Calu3 (cell line): ENCODE measurements around the gene TGFBR3. TPM values are rescaled to one million over a fixed set of nuclear protein-coding genes. Genes with fewer than 3 reads are reported as not detected.

Experiments used
- BruUV-seq: library from RNA; stranded (reverse); fragments of 400-500 nt; replicated peaks from 2 replicates; lab custom pipeline; 2021; lab: Mats Ljungman, UMichigan
- CTCF ChIA-PET: fragments of 300-600 bp; sonication (Branson Sonifier 250); formaldehyde crosslinking; loops from one replicate; lab custom pipeline; 2022; ENCODE audit warnings: antibody characterized with exemption; lab: Charles Lee
- DNase-seq: peaks from one replicate; pipeline ENCODE4 v3.0.0; 2022
- H3K27ac Mint-ChIP-seq: one replicate; pipeline ENCODE4 v1.8.0; 2022; ENCODE audit warnings: mixed read lengths; ENCODE audit not compliant: unreplicated experiment
- H3K27me3 Mint-ChIP-seq: one replicate; pipeline ENCODE4 v1.8.0; 2022; ENCODE audit warnings: mixed read lengths; ENCODE audit not compliant: unreplicated experiment
- H3K36me3 Mint-ChIP-seq: one replicate; pipeline ENCODE4 v1.8.0; 2022; ENCODE audit warnings: mild to moderate bottlenecking, moderate library complexity, mixed read lengths; ENCODE audit not compliant: insufficient read depth, unreplicated experiment
- H3K4me1 Mint-ChIP-seq: one replicate; pipeline ENCODE4 v1.8.0; 2022; ENCODE audit warnings: mild to moderate bottlenecking, low read depth, mixed read lengths; ENCODE audit not compliant: unreplicated experiment
- H3K4me3 Mint-ChIP-seq: one replicate; pipeline ENCODE4 v1.8.0; 2022; ENCODE audit warnings: mild to moderate bottlenecking, low read depth, moderate library complexity, mixed read lengths; ENCODE audit not compliant: unreplicated experiment
- H3K9me3 Mint-ChIP-seq: one replicate; pipeline ENCODE4 v1.8.0; 2022; ENCODE audit warnings: low read depth, mixed read lengths; ENCODE audit not compliant: unreplicated experiment
- intact Hi-C: fragments of 100-400 bp; cut with micrococcal nuclease; formaldehyde crosslinking; loops from one replicate; pipeline ENCODE4 v1.10.0; 2022; ENCODE audit not compliant: unreplicated experiment
- total RNA-seq: library from RNA; stranded (reverse); gene quantifications from 2 replicates; pipeline ENCODE4 v1.2.3, GENCODE V29; 2022
- TF ChIP-seq, protein P1 (sequence below): fragments of 200-600 bp; IDR thresholded peaks from one replicate; pipeline ENCODE4 v1.8.0; 2022; ENCODE audit warnings: antibody characterized with exemption; ENCODE audit not compliant: unreplicated experiment

Gene TGFBR3
- total RNA-seq, 1 experiment from 2014 or later: 10.8 TPM

DNA sequence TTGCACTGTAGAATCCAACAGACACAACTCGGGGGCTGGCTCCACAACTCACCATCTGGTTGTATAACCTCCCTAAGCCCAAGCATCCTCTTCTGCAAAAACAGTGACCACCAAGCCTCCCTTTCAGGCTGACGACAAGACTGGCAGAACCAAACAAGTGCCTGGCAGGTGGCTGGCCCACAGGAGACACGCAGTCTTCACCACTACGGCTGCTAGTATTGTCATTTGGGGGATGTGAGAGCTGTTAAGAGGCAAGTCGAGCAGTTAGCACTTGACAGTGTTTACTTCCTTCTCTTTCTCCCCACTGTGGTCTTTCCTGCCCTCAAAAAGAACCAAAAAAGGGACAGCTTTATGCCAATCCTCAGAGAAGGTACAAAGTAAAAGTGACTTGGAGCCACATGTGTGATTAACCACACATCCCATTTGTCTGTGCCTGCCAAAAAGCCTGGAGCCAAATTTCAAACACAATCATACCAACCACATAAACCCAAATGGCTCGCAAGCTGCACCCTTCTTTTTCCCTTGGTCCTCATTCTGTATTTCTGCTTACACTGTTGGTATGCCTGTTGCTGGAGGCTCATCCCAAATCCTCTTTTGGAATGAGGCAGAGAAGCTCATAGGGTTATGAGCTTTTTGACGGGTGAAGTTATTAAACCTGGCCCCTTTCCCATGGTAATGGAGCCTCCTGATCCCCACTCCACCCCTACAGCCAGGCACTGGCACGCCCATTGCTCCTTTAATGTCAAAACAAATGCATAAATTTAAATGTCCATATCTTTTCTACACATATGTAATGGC, 94.1 kb downstream of the TGFBR3 start:
- Mint-ChIP-seq H3K4me3 (no peak overlapping the region), H3K27me3 (no peaks in the 10 kb centered on the region), H3K4me1 (no peaks in the 10 kb centered on the region), H3K36me3 (no peaks in the 10 kb centered on the region), H3K27ac (no peak overlapping the region), H3K9me3 (no peaks in the 10 kb centered on the region)
- TF ChIP-seq, protein P1, sequence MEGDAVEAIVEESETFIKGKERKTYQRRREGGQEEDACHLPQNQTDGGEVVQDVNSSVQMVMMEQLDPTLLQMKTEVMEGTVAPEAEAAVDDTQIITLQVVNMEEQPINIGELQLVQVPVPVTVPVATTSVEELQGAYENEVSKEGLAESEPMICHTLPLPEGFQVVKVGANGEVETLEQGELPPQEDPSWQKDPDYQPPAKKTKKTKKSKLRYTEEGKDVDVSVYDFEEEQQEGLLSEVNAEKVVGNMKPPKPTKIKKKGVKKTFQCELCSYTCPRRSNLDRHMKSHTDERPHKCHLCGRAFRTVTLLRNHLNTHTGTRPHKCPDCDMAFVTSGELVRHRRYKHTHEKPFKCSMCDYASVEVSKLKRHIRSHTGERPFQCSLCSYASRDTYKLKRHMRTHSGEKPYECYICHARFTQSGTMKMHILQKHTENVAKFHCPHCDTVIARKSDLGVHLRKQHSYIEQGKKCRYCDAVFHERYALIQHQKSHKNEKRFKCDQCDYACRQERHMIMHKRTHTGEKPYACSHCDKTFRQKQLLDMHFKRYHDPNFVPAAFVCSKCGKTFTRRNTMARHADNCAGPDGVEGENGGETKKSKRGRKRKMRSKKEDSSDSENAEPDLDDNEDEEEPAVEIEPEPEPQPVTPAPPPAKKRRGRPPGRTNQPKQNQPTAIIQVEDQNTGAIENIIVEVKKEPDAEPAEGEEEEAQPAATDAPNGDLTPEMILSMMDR: no peak
- CTCF ChIA-PET: interaction anchor here (0.7 to 1.1 kb wide), 4 partner anchors 19 to 172 kb away, joined by 3 to 4 read pairs (median 3); partner anchors contain the start of gene TGFBR3
- intact Hi-C loops: no loop called here
- no TSS peak for BruUV-seq
- no peak for DNase-seq

DNA sequence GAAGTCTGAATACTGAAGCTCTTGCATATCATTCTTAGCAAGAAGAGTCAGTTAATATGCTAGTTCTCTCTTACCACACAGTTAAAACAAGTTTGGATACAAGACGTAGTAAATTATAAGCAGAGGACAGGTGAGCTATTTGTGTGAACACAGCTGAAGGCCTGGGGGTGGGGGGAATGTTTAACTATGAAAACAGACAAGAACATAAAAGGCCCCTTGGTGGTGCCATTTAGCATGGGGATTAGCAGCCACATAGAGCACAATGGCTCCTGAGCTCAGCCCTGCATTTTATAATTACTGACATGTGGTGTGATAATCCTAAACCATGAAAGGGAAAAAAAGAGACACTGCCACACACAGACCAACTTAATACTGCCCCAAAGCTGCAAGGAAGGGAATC, 94.8 kb downstream of the TGFBR3 start:
- Mint-ChIP-seq H3K36me3 (no peaks in the 10 kb centered on the region), H3K27me3 (no peaks in the 10 kb centered on the region), H3K9me3 (no peaks in the 10 kb centered on the region), H3K27ac (no peak overlapping the region), H3K4me3 (no peak overlapping the region), H3K4me1 (no peaks in the 10 kb centered on the region)
- BruUV-seq: no TSS peak
- TF ChIP-seq, protein P1: no peak
- no peak for DNase-seq
- intact Hi-C loops: no loop called here
- CTCF ChIA-PET: interaction anchor here (0.7 to 1.1 kb wide), 2 partner anchors 81 to 171 kb away, joined by 3 to 4 read pairs; no protein-coding TSS in a partner anchor

- H3K27ac Mint-ChIP-seq: no peak overlapping the region
- TF ChIP-seq, protein P1: no peak
- no peak for DNase-seq
- no peaks in the 10 kb centered on the region for H3K27me3 Mint-ChIP-seq
- CTCF ChIA-PET: no interaction called here
- intact Hi-C loops: no loop called here
- no TSS peak for BruUV-seq
- H3K36me3 Mint-ChIP-seq: no peaks in the 10 kb centered on the region
- no peak overlapping the region for H3K4me3 Mint-ChIP-seq
- no peaks in the 10 kb centered on the region for H3K4me1 Mint-ChIP-seq
- H3K9me3 Mint-ChIP-seq: no peaks in the 10 kb centered on the region
Observed at GRCh38 chr1:91790392-91790791, 95.6 kb downstream of the TGFBR3 start.

DNA sequence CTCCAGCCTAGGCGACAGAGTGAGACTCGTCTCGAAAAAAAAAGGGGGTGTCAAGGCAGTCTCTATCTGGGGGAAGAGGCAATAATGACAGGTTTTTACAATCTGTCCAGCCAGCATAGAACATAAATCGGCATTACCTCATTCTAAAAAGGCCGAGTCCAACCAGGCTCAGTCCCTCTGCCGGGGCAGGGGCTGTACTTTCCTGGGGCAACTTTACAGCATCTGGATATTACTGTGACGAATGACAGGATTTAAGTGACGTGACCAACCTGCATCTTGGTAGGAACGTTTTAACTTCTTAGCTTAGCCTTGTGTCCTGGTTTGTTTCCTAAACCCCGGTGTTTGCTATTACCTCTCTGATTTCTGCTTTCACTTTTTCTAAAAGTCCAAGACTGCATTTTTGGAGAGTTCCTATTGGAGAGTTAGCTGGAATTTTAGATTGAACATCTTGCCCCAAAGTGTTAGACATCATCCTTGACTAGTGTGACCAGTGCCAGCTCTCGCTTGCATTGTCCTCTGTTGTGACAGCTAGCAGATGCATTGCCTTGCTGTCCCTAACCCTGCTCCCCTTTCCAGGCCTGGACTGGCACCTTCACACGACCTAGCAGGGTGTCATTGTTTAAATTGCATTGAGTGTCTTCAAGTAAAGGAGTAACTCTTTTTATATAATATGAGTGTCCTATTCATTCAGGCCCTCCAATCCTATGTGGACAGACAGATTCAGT, 96.5 kb downstream of the TGFBR3 start:
- TF ChIP-seq, protein P1: no peak
- Mint-ChIP-seq H3K4me3 (no peak overlapping the region), H3K36me3 (no peaks in the 10 kb centered on the region), H3K27me3 (no peaks in the 10 kb centered on the region), H3K9me3 (no peaks in the 10 kb centered on the region), H3K27ac (no peak overlapping the region), H3K4me1 (no peaks in the 10 kb centered on the region)
- intact Hi-C loops: no loop called here
- CTCF ChIA-PET: no interaction called here
- DNase-seq: no peak
- BruUV-seq: no TSS peak
